ENCODE results near the gene SLC18A2.

Gene SLC18A2

GRCh38 chr10:117262903-117263293 lies 22.0 kb downstream of the SLC18A2 start:
- no peaks in the 10 kb centered on the region for H3K36me3 ChIP-seq (ENCODE audit: insufficient read depth, low read length)
- DNase-seq (ENCODE audit: low read depth, low spot score): no peak
- H3K4me3 ChIP-seq: no peak overlapping the region
- H3K9ac ChIP-seq (ENCODE audit: insufficient read length): no peak overlapping the region
- no peak overlapping the region for H3K27ac ChIP-seq
- no peaks in the 10 kb centered on the region for H3K9me3 ChIP-seq (ENCODE audit: low read depth, low read length)
- TF ChIP-seq POLR2AphosphoS5 (IDR thresholded peaks at IDR 0.05; ENCODE audit: borderline replicate concordance, low read depth, low read length): no peak

- TF ChIP-seq POLR2AphosphoS5 (IDR thresholded peaks at IDR 0.05; ENCODE audit: borderline replicate concordance, low read depth, low read length): no peak
- Histone ChIP-seq H3K4me3 (no peak overlapping the region), H3K36me3 (ENCODE audit: insufficient read depth, low read length) (no peaks in the 10 kb centered on the region), H3K27ac (no peak overlapping the region), H3K9ac (ENCODE audit: insufficient read length) (no peak overlapping the region), H3K9me3 (ENCODE audit: low read depth, low read length) (no peaks in the 10 kb centered on the region)
- DNase-seq (ENCODE audit: low read depth, low spot score): no peak
Observed at GRCh38 chr10:117264782-117265181, 23.9 kb downstream of the SLC18A2 start.

- Histone ChIP-seq H3K9ac (ENCODE audit: insufficient read length) (no peak overlapping the region), H3K27ac (no peak overlapping the region)
Observed at GRCh38 chr10:117266400-117266799, 25.5 kb downstream of the SLC18A2 start.

GRCh38 chr10:117266812-117267211 lies 25.9 kb downstream of the SLC18A2 start:
- Histone ChIP-seq H3K27ac (no peak overlapping the region), H3K36me3 (ENCODE audit: insufficient read depth, low read length) (no peaks in the 10 kb centered on the region), H3K9ac (ENCODE audit: insufficient read length) (no peak overlapping the region), H3K4me3 (no peak overlapping the region), H3K9me3 (ENCODE audit: low read depth, low read length) (no peaks in the 10 kb centered on the region)
- no peak for TF ChIP-seq EZH2 (IDR thresholded peaks at IDR 0.05)
- no peak for DNase-seq (ENCODE audit: low read depth, low spot score)

More at GRCh38 chr10:117266400-117266799, 25.5 kb downstream of the SLC18A2 start:
- no peak for TF ChIP-seq POLR2AphosphoS5 (IDR thresholded peaks at IDR 0.05; ENCODE audit: borderline replicate concordance, low read depth, low read length)
- Histone ChIP-seq H3K36me3 (ENCODE audit: insufficient read depth, low read length) (no peaks in the 10 kb centered on the region), H3K9me3 (ENCODE audit: low read depth, low read length) (no peaks in the 10 kb centered on the region), H3K4me3 (no peak overlapping the region)
- no peak for DNase-seq (ENCODE audit: low read depth, low spot score)

GRCh38 chr10:117268258-117268657 lies 27.3 kb downstream of the SLC18A2 start:
- no peak for TF ChIP-seq EZH2 (IDR thresholded peaks at IDR 0.05)
- TF ChIP-seq POLR2AphosphoS5 (IDR thresholded peaks at IDR 0.05; ENCODE audit: borderline replicate concordance, low read depth, low read length): no peak
- TF ChIP-seq FOXP2 (optimal IDR thresholded peaks at IDR 0.05; ENCODE audit: control extremely low read depth, extremely low read length, insufficient read depth): no peak
- Histone ChIP-seq H3K4me3 (no peak overlapping the region), H3K36me3 (ENCODE audit: insufficient read depth, low read length) (no peaks in the 10 kb centered on the region), H3K27ac (no peak overlapping the region), H3K9me3 (ENCODE audit: low read depth, low read length) (no peaks in the 10 kb centered on the region), H3K9ac (ENCODE audit: insufficient read length) (no peak overlapping the region)
- DNase-seq (ENCODE audit: low read depth, low spot score): no peak

- no peak for TF ChIP-seq POLR2AphosphoS5 (IDR thresholded peaks at IDR 0.05; ENCODE audit: borderline replicate concordance, low read depth, low read length)
- TF ChIP-seq EZH2 (IDR thresholded peaks at IDR 0.05): no peak
- no peak for TF ChIP-seq FOXP2 (optimal IDR thresholded peaks at IDR 0.05; ENCODE audit: control extremely low read depth, extremely low read length, insufficient read depth)
- Histone ChIP-seq H3K4me3 (no peak overlapping the region), H3K27ac (no peak overlapping the region), H3K36me3 (ENCODE audit: insufficient read depth, low read length) (no peaks in the 10 kb centered on the region), H3K9me3 (ENCODE audit: low read depth, low read length) (no peaks in the 10 kb centered on the region), H3K9ac (ENCODE audit: insufficient read length) (no peak overlapping the region)
- DNase-seq (ENCODE audit: low read depth, low spot score): no peak
Observed at GRCh38 chr10:117268907-117269306, 28.0 kb downstream of the SLC18A2 start.

- no peak for DNase-seq (ENCODE audit: low read depth, low spot score)
- no peaks in the 10 kb centered on the region for H3K36me3 ChIP-seq (ENCODE audit: insufficient read depth, low read length)
- no peak for TF ChIP-seq POLR2AphosphoS5 (IDR thresholded peaks at IDR 0.05; ENCODE audit: borderline replicate concordance, low read depth, low read length)
- no peak for TF ChIP-seq FOXP2 (optimal IDR thresholded peaks at IDR 0.05; ENCODE audit: control extremely low read depth, extremely low read length, insufficient read depth)
- TF ChIP-seq EZH2 (IDR thresholded peaks at IDR 0.05): no peak
Observed at GRCh38 chr10:117271427-117271826, 30.5 kb downstream of the SLC18A2 start.

GRCh38 chr10:117272195-117273076 lies 31.5 kb downstream of the SLC18A2 start:
- Histone ChIP-seq H3K27ac (no peak overlapping the region), H3K9me3 (ENCODE audit: low read depth, low read length) (no peaks in the 10 kb centered on the region), H3K36me3 (ENCODE audit: insufficient read depth, low read length) (no peaks in the 10 kb centered on the region), H3K4me3 (no peak overlapping the region), H3K9ac (ENCODE audit: insufficient read length) (no peak overlapping the region)
- DNase-seq (ENCODE audit: low read depth, low spot score): no peak
- no peak for TF ChIP-seq POLR2AphosphoS5 (IDR thresholded peaks at IDR 0.05; ENCODE audit: borderline replicate concordance, low read depth, low read length)
- no peak for TF ChIP-seq FOXP2 (optimal IDR thresholded peaks at IDR 0.05; ENCODE audit: control extremely low read depth, extremely low read length, insufficient read depth)
- no peak for TF ChIP-seq EZH2 (IDR thresholded peaks at IDR 0.05)

More at GRCh38 chr10:117271427-117271826, 30.5 kb downstream of the SLC18A2 start:
- H3K27ac ChIP-seq: no peak overlapping the region
- H3K4me3 ChIP-seq: no peak overlapping the region
- H3K9me3 ChIP-seq (ENCODE audit: low read depth, low read length): no peaks in the 10 kb centered on the region
- no peak overlapping the region for H3K9ac ChIP-seq (ENCODE audit: insufficient read length)

- H3K4me3 ChIP-seq: no peak overlapping the region
- H3K9me3 ChIP-seq (ENCODE audit: low read depth, low read length): no peaks in the 10 kb centered on the region
- no peak for DNase-seq (ENCODE audit: low read depth, low spot score)
- no peaks in the 10 kb centered on the region for H3K36me3 ChIP-seq (ENCODE audit: insufficient read depth, low read length)
- H3K9ac ChIP-seq (ENCODE audit: insufficient read length): no peak overlapping the region
- TF ChIP-seq FOXP2 (optimal IDR thresholded peaks at IDR 0.05; ENCODE audit: control extremely low read depth, extremely low read length, insufficient read depth) (no peak), EZH2 (IDR thresholded peaks at IDR 0.05) (no peak), POLR2AphosphoS5 (IDR thresholded peaks at IDR 0.05; ENCODE audit: borderline replicate concordance, low read depth, low read length) (no peak)
- no peak overlapping the region for H3K27ac ChIP-seq
Observed at GRCh38 chr10:117273980-117274379, 33.1 kb downstream of the SLC18A2 start.
